ENCODE results near the gene CFAP97.

CFAP97 gene

GRCh38 chr4:185112104-185112503 is 91.7 kb downstream of the CFAP97 start:
- no peak overlapping the region for H3K27ac ChIP-seq (replicated peaks)

GRCh38 chr4:185110375-185110823 is 93.4 kb downstream of the CFAP97 start:
- H3K27me3 ChIP-seq (ENCODE audit: insufficient read depth, poor library complexity, severe bottlenecking) = peaks cover 12% of the 10 kb centered on the region

More at GRCh38 chr4:185112104-185112503, 91.7 kb downstream of the CFAP97 start:
- H3K4me3 ChIP-seq (replicated peaks; ENCODE audit: insufficient read depth, low read length) = no peak overlapping the region
- TF ChIP-seq GABPA (IDR thresholded peaks at IDR 0.05; ENCODE audit: low read depth) (no peak), REST (IDR thresholded peaks at IDR 0.05; ENCODE audit: insufficient replicate concordance, low read depth) (peak; percentile 55)
- H3K27me3 ChIP-seq (ENCODE audit: insufficient read depth, poor library complexity, severe bottlenecking) = peaks cover 12% of the 10 kb centered on the region
- DNase-seq (ENCODE audit: low read depth in 1 of 2, low spot score in 1 of 2) = no peak

GRCh38 chr4:185109736-185110135 is 94.1 kb downstream of the CFAP97 start:
- peaks cover 8% of the 10 kb centered on the region for H3K27me3 ChIP-seq (ENCODE audit: insufficient read depth, poor library complexity, severe bottlenecking)
- H3K4me3 ChIP-seq (replicated peaks; ENCODE audit: insufficient read depth, low read length) = no peak overlapping the region
- H3K27ac ChIP-seq (replicated peaks) = no peak overlapping the region
- DNase-seq (ENCODE audit: low read depth in 1 of 2, low spot score in 1 of 2) = no peak
- TF ChIP-seq POLR2AphosphoS5 (IDR thresholded peaks at IDR 0.05; ENCODE audit: low read depth) = no peak
- no peak for TF ChIP-seq REST (IDR thresholded peaks at IDR 0.05; ENCODE audit: insufficient replicate concordance, low read depth)
- TF ChIP-seq GABPA (IDR thresholded peaks at IDR 0.05; ENCODE audit: low read depth) = no peak
- no peak for TF ChIP-seq SPI1 (IDR thresholded peaks at IDR 0.05; ENCODE audit: borderline replicate concordance, low read depth)
- TF ChIP-seq CTCF (IDR thresholded peaks at IDR 0.05; ENCODE audit: insufficient read depth, low read length) = no peak

More at GRCh38 chr4:185110375-185110823, 93.4 kb downstream of the CFAP97 start:
- no peak for TF ChIP-seq GABPA (IDR thresholded peaks at IDR 0.05; ENCODE audit: low read depth)
- TF ChIP-seq SPI1 (IDR thresholded peaks at IDR 0.05; ENCODE audit: borderline replicate concordance, low read depth) = no peak
- TF ChIP-seq POLR2AphosphoS5 (IDR thresholded peaks at IDR 0.05; ENCODE audit: low read depth) = no peak
- no peak for TF ChIP-seq CTCF (IDR thresholded peaks at IDR 0.05; ENCODE audit: insufficient read depth, low read length)
- TF ChIP-seq REST (IDR thresholded peaks at IDR 0.05; ENCODE audit: insufficient replicate concordance, low read depth) = no peak
- Histone ChIP-seq H3K27ac (replicated peaks) (no peak overlapping the region), H3K4me3 (replicated peaks; ENCODE audit: insufficient read depth, low read length) (no peak overlapping the region)
- no peak for DNase-seq (ENCODE audit: low read depth in 1 of 2, low spot score in 1 of 2)

Measured in HL-60 (cell line).